A673 (cell line): ENCODE measurements around the gene PLCB2.

Source experiments
- CTCF ChIP-seq: fragments of 300-800, 200-600 bp; sonication (generic); conservative IDR thresholded peaks from 2 replicates; pipeline ENCODE4 v1.5.1; 2017; ENCODE audit warnings: low read depth, mild to moderate bottlenecking, antibody characterized with exemption, low read length, moderate library complexity, mixed read lengths
- EZH2 ChIP-seq: fragments of 200-600 bp; sonication (generic); IDR thresholded peaks from 2 replicates; pipeline ENCODE4 v1.6.1; 2017; ENCODE audit warnings: borderline replicate concordance, low read depth, mild to moderate bottlenecking, mixed read lengths, antibody characterized with exemption, low read length; ENCODE audit not compliant: poor library complexity, severe bottlenecking

DNA sequence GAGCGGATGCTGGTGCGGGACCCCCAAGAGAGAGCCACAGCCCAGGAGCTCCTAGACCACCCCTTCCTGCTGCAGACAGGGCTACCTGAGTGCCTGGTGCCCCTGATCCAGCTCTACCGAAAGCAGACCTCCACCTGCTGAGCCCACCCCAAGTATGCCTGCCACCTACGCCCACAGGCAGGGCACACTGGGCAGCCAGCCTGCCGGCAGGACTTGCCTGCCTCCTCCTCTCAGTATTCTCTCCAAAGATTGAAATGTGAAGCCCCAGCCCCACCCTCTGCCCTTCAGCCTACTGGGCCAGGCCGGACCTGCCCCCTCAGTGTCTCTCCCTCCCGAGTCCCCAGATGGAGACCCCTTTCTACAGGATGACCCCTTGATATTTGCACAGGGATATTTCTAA, 31.8 kb downstream of the PLCB2 start:
- TF ChIP-seq EZH2 (no peak), CTCF (no peak)
